GM21381 (cell line): Measurements from ENCODE around the gene MALT1.

Experiments used
- ATAC-seq: cut with Tn5 transposase; IDR thresholded peaks from one replicate; pipeline ENCODE4 v1.9.1; 2021; ENCODE audit warnings: mild to moderate bottlenecking, moderate library complexity; ENCODE audit not compliant: unreplicated experiment

MALT1 gene

DNA sequence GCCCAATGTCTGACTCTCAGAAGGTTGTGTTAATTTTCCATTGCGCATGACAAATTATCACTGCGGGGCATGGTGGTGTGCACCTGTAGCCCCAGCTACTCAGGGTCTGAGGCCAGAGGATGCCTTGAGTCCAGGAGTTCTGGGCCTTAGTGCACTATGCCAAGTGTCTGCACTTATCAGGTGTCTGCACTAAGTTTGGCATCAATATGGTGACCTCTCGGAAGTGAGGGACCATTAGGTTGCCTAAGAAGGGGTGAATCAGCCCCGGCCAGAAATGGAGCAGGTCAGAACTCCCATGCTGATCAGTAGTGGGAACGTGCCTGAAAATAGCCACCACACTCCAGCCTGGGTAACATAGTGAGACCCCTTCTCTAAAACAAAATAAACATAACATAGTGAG lies 131.7 kb downstream of the MALT1 start:
- ATAC-seq: no peak

DNA sequence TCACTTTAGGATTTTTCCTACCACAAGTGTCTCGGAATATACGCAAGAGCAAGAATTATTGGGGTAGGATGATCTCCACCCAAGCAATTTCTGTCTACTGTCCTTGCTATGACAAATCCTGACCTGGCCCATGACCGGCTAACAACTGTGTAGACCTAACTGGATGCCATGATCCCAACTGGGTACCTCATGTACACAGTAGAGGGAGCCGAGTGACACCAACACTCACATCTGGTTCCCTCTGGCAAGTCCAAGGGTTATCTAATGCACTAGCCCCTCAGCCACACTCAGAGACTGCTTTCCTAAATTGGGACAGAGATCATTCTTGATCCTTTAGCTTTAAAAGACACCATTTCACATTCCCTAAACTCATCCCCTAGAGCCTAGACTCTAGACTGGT lies 132.7 kb downstream of the MALT1 start:
- no peak for ATAC-seq
